NCI-H2171 (cell line): ENCODE data around the gene CTAG1B.
"Not testable (repeated sequence)": the region's sequence is repeated elsewhere in the genome, so short reads cannot be mapped to it uniquely, and the experiment has no call there.

Experiments
- DNase-seq: peaks from one replicate; lab custom pipeline; 2025; lab: John Stamatoyannopoulos, UW

Gene CTAG1B

DNA sequence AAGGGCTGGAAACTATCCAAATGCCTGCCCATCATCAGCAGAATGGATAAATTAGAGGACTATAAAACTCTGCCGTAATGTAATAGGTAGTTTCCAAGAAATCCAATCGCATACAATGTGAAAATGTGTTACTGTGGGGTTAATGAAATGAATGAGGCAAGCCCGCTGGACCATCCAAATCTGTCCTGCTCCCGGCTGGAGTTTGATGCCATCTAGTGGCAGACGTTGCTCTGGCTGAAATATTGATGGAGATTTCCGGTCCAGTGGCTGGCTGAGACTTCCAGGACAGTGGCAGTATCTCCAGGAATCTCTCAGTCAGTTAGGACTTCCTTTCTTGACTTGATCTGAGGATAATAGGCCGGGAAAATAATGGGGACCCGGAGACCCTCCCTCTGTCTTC, 36.1 kb downstream of the CTAG1B start:
- DNase-seq = not testable (repeated sequence)

DNA sequence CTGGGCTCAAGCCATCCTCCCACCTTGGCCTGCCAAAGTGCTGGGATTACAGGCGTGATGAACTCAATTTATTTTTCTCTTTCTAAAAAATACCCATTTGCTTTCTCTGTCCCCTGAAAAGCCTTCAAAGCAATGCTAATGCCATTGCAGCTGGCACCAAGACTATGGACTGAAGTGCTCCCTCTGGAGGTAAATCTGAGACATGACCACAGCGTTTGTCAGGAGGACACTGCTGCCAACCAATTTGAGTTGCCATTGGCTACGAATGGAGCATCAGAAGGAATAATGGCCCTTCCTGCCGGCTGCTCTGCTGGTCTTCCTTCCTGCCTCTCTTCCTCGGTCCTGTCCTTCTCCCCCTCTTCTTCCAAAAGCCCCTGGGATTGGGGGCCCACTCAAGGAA, 44.0 kb downstream of the CTAG1B start:
- not testable (repeated sequence) for DNase-seq

DNA sequence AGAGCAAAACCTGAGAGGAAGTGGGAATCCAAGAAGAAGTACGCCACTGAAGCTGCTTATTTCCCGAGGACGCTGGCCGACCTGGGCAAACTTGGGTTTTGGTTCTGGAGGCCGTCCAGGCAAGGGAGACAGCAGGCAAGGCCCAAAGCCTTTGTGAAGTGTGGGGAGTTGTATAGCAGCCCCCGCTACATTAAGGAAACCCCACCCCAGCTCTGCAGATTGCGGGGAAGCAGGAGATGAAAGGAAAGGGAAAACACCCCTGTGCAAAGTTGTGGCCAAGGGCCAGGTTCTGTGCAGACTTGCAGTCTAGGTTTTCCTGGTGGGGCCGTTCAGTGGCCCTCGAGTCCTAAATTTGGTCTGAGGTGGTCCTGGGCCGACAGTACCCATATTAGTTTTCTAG, 46.0 kb downstream of the CTAG1B start:
- not testable (repeated sequence) for DNase-seq

DNA sequence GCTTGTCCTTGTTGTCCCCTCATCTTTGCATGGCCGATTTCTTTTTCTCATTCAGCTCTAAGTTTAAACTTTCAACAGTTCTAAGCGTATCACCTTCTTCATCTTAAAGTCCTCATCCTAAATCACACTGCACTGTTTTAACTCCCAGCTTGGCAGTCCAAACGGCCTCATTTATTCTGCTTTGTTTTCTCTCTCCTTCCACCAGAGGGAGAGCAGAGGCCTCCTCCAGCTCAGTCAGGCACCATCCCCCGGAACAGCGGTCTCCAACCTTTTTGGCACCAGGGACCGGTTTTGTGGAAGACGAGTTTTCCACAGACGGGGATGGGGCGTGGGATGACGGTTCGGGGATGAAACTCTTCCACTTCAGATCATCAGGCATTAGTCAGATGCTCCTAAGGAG, 48.7 kb downstream of the CTAG1B start:
- DNase-seq = not testable (repeated sequence)
